DMS153 treated with DMSO at 0.1 percent for 48 hours (cell line): ENCODE data around the gene EIF2AK3.
A peak's percentile ranks its signal among the peaks of the same experiment; 100 is the strongest.
"Not testable (repeated sequence)": the region's sequence is repeated elsewhere in the genome, so short reads cannot be mapped to it uniquely, and the experiment has no call there.

Experiments used
- DNase-seq: peaks from one replicate; lab custom pipeline; 2025; ENCODE audit not compliant: unreplicated experiment; lab: John Stamatoyannopoulos, UW

EIF2AK3 gene

DNA sequence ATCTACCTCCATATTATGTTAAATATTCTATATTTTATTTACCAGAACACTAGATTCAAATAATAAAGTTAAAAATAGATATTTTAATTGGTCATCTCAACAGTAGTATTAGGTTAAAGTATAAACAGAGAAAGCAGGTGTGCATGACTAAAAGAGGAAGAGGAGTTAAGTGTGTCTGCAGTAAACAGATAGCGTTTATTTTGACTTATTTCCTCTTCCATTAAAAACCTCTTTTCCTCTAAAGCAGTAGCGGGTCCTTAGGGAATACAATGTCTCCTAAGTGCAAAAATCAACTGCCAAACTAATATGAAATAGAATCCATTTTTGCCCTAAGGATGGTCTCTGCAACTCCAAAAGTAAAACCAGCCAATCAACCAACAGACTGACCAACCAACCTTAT is 27.7 kb downstream of the EIF2AK3 start:
- DNase-seq: peak; percentile 3

DNA sequence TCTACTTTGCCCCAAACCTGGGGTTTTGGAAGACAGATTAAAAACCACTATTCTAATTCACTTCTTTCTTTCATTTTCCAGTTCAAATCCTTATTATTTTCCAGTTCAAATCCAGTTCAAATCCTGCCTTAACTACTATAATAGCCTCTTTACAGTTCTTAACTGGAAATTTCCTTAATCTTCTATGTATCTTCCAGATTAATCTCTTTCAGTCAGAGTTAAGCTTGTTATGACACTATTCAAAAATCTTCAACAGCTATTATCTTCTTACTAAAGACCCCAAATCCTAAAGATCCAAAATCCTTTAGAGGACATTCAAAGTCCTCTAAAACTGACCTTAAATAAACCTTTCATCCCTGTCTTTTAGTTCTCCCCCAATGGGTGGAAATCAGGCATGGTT is 30.1 kb downstream of the EIF2AK3 start:
- DNase-seq: no peak

DNA sequence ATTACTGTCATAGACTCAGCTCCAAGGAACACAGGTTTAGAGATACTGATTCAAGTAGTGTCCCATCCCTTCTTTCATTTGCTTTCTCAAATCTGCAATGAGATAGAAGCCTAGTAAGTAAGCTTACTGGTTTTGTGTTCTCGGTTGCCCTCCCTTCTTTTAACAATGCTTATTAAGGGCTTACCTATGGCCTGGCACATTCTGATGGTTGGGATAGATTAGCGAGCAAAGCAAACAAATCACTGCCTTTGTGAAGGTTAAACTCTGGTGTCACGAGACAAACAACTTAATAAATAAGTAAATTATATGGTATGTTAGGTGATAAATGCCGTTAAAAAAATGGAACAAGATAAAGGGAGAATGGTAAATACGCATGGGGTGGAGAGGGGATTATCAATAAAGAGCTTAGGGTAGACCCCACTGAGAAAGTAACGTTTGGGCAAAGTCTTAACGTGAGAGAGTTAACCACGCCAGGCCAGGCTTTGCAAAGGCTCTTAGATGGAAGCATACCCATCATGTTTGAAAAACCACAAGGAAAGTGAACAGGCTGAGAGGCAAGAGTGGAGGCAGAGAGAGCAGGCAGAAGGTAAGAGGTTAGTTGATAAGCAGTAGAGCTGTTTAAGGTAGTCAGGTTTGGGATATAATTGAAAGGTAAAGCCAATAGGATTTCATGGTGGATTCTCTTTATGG is 31.0 kb downstream of the EIF2AK3 start:
- no peak for DNase-seq

DNA sequence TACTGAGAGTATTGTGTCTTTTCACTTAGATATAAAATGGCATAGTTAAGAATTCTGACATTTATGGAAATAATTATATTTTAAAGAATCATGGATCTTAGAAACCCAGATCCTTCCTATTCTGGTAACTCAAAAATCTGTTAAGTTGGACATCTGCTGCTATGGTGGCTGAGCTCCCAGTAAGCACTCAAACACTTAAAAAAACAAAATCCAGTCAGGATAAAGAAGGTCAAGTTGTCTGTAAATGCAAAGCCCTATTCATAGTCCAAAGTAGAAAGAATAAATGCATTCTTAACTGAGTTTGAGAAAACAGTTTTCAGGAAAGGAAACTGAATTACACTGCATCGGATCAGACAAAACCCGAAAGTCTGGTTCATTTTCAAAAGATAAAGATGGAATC is 35.6 kb downstream of the EIF2AK3 start:
- DNase-seq: no peak

DNA sequence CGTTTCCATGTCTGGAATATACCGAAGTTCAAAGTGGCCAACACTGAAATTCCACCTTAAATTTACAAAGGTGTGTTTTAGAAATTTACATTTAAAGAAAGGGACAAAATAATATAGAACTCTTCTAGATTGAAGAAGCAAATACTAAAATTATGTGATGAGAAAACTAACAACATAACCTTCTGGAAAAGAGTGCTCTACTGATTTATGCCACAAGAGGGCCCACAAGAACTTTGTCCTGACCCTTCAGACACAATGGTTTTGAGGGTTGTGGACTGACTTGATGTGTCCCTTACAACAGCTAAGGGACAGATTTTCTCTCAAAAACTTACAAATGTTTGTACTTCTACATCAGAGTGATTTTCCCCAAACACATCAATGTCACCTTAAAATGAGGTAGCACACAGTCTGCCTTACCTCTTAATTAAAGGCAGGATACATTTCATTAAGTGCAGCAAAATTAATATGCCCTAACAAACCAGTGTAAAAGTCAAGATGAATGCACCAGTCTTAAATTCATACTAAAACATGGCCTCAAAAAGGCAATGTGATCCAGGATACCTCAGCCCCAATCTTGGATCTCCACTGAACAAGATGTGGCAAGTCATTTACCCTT is 36.2 kb downstream of the EIF2AK3 start:
- peak; percentile 42 for DNase-seq

DNA sequence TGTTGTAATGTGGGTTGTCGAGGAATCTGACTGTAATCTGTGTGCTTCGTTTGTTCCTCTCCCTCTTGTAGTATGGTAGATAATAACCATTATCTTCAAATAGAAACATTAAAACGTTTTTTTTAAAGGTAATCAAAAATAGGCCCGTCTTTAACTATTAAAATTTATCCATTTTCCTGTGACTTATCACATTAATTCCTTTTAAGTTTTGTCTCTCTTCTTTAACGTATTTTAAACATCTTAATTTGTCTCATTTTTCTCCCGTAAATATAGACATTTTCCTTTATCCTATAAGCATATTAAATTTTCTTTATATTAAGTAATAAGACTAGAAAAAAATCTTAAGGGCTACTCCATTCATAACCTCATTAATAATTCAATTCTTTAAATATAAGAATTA is 41.3 kb downstream of the EIF2AK3 start:
- DNase-seq: no peak

DNA sequence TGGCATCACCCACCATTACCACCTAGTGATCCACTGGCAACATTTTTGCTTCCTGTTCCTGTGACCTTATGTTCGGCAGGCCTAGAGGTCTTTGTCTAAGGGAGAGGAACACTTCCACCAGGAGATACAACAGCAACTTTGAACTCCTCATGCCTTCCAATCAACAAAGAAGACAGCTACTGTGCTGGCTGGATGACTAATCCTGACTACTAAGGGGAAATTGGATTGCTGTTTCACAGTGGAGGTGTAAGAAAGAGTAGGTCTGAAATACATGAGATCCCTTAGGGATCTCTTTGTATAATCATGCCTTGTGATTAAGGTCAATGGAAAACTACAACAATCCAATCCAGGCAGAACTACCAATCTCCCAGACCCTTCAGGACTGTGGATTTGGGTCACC is 45.2 kb downstream of the EIF2AK3 start:
- DNase-seq: no peak

DNA sequence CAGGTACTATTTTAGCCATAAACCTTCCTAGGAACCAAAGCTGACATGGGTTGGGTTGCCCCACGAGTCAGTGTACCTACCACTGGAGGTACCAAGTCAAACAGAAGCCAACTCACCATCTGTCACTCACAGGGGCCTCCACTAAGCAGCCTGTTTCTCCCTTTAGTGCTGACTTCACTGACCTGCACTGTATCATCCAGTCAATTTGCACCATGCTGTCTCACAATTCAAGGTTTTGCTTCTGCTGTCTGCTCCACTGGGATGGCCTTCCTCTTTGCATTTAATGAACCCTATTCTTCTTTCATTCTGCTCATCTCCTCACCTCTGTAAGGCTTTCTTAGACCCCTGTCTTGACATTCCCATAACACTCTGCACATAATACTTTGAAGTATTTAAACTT is 47.2 kb downstream of the EIF2AK3 start:
- no peak for DNase-seq

DNA sequence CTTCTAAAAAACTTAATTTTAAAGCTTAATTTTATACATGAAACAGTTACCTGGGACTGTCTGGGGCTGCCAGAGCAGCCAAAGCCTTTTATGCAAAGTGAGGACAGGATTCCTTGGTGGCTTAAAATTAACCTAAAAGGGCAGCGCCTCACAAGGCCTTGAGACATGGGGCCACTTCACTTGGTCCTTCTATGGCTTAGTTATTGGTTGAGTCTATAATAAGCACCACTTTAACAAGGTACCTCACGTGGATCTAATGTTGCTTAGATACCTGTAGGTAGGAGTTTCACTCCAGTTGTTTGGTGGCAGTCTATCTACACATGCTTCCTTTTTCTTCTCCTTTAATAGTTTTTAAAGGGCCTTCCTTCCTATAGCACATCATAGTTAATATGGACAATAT is 51.6 kb downstream of the EIF2AK3 start:
- no peak for DNase-seq

DNA sequence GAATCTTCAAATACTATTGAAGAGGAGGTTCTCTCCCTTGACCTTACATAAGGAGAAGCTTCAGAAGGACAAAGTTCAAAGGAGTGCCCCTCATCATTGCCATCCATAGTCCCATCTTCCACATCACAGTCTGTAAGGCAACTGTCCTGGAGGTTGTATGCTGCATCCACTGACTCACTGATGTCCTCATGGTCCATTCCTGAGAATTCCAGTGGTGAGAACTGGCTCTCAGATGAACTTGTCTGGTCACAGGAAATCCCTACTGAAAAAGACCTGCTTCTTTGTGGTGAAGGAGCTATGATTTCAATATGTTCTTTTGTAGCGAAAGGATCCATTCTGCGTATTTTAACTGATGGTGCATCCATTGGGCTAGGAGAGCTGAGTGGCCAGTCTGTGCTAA is 52.2 kb downstream of the EIF2AK3 start:
- no peak for DNase-seq

DNA sequence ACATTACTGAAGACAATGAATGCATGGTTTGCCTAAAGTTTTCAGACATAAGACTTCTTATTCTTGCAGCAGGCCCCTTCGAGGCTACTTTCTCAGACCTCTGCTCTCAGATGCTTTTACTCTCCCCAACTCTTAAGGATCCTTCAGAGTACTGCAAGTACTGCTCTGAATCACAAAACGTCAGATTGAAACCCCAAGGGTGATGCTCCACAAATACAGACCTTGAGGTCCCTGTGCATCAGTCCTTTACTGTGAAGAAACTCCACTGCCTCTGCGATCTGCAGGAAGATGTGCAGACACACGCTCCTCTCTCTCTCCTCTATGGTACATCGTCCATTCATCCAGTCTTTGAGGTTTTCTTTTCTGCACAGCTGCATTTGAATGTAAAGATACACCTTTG is 52.8 kb downstream of the EIF2AK3 start:
- DNase-seq: no peak

DNA sequence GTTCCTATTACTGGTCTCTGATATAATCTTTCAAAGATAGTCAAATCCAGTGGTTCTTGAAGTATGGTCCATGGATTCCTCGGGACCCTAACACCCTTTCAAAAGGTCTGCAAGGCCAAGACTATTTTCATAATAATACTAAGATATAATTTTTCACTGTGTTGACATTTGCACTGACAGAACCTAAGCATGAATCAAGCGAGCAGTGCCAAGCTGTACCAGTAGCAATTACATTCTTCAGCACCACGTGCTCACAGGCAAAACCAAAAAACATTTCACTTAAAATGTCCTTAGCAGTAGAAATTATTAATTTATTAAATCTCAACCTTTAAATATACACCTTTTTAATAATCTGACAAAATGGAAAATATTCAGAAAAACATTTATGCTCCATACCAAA is 59.1 kb downstream of the EIF2AK3 start:
- no peak for DNase-seq

DNA sequence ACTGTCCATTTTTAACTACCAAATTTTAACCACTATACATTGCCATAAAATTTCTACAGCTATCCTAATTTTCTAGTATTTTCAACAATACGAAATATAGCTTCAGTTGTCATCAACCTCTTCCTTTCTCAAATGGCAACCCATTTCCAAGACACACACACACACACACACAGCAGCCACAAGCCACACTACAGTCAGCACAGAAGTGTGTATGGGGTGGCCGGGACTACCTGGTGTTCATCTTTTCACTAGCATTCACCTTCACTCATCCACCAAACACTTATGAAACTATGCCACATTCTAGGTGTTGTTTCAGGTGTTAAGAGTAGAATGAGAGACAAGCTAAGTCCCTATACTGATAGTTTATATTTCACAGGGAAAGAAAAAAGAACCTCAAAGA is 62.9 kb downstream of the EIF2AK3 start:
- no peak for DNase-seq

DNA sequence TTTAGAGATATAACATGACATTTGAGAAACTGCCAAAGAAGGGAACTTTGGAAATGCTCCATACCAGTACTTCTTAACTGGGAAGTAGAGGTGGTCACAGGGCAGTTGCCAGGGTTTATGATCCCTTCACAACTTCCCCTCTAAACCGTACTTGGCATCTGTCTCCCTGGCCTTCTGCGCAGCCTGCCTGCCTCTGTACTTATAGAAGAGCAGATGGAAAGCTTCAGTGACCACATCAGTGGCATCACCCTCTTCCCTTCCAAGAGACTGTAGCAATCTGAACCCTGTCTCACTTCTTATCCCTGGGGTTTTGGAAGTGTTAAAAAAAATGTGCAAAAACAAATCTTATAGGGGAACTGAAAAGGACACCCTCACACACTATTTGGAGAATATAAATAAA is 64.1 kb downstream of the EIF2AK3 start:
- no peak for DNase-seq

DNA sequence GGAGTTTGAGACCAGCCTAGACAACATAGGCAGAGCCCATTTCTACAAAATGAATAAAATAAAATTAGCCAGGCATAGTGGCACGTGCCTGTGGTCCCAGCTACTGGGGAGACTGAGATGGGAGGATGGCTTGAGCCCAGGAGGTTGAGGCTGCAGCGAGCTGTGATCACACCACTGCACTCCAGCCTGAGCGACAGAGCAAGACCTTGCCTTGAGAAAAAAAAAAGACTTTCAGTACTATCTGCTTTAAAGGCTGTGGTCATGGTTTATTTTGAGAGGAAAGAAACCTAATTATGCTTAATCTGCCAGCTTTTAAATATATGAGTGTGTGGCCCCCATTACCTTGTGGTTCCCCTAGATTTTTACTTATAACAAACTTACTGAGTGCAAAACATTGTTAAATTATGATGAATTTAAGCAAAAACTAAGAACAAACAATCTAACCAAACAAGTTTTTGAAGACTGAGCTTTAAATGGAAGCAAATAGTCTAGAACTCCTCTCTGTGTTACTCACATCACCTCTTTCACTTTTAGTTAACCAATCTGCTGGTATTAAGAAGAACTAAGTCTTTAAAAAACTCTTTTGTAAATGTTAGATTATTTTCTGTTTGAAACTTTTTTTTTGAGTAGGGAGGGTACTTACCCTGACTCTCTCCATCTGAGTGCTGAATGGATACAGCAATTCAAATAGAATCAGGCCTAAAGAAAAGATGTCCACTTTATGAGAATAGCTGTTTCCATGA is 65.4 kb downstream of the EIF2AK3 start:
- no peak for DNase-seq

DNA sequence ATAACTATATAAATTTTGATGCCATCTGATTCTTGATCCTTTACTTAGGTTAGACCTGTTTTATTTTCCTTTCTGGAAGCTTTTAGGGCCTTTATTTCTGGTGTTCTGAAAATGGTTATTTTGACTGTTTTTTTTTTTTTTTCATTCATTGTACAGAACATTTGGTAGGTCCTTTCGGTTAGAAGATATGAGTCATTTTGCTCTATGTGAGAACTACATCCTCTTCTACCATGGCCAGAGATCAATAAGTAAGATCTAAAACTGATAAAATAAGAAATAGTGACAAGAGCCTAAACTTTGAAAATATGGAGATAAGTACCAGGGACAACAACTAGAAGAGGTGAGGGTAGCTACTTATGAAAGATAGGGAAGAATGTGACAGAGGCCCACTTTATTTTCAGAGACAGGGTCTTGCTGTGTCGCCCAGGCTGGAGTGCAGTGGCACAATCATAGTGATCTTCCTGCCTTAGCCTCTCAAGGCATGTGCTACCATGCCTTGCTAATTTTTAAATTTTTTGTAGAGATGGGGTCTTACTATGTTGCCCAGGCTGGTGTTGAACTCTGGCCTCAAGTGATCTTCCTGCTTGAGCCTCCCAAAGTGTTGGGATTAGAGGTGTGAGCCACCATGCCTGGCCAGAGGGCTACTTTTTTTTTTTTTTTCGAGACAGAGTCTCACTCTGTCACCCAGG is 66.5 kb downstream of the EIF2AK3 start:
- DNase-seq: no peak

DNA sequence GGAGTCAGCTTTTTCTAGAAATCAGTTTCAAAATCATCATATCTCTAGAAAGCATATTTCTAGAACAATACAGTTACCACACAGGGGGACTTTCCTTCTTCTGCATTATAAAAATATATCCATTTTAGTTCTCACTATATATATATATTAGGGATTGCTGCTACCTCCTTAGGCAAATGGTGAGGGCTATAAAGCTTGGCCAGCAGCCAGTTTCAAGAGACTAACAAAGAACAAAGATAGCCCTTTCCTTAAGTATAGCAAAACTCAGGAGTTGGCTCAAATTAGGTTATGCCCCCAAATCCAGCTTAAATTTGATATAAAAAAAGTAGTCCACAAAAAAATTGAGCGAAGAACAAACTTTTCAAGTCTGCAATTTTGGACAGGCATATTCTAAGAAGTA is 70.0 kb downstream of the EIF2AK3 start:
- DNase-seq: no peak

DNA sequence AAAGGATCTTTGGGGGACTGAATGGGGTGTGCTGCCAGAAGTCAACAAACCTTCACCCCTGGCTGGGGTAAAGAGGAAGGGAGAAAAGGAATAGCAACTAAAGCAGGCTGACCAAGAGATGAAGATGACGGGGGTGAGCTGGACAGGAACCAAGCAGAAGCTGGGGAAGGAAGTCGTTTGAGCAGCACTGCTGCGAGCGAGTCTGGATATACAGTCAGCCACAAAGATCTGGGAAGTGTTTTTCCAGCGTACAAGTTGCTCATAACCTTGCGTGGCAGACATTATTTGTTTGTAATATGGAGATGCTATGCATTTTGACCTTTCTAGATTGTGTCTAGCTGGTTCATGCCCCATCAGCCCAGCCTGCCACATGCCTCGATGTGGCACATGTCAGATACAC is 71.2 kb downstream of the EIF2AK3 start:
- no peak for DNase-seq

DNA sequence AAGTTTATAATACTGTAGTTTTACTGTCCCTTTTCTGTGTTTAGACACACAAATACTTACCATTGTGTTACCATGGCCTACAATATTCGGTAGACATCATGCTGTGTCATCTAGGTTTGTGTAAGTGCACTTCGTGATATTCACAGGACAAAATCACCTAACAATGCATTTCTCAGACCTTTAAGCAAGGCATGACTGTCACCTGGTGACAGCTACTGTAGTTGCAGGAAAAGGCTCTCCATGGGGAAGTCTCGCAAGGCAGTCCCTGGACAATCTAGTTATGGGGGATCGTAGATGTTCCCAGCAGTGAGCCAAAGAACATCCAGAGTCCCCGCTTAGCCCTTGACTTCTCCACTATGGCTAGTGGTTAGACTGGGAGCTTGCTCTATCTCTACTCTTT is 73.1 kb downstream of the EIF2AK3 start:
- no peak for DNase-seq

DNA sequence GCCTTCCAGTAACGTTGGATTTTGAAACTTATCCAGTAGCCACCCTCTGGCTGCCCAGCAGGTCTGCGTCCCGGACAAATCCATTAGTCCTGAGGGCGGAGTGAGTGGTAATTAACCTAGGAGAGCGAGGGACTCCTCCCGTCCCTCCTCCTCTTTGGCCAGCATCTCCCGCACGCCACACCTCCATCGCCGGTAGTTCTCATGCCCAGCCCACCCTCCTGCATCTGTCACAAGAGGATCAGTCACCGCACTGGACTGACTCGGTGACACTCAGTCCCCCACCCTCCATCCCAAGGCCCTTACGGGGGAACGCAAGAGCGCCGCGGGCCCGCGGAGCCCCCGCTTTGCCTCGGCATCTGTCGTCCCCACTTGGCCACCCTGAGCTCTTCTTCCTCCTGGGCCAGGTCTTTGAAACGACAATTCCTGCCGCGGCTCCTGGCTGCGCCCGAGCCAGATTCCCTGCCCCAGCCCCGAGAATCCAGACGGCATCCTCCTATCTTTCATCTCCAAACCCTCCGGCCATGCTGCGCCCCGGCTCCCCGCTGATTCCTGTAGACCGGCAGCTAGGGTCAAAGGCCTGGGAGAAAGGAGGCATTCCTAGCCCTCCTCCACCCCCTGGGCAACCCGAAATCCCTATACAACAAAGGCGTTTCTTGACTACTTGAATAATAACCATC is 77.5 kb downstream of the EIF2AK3 start:
- DNase-seq: no peak

DNA sequence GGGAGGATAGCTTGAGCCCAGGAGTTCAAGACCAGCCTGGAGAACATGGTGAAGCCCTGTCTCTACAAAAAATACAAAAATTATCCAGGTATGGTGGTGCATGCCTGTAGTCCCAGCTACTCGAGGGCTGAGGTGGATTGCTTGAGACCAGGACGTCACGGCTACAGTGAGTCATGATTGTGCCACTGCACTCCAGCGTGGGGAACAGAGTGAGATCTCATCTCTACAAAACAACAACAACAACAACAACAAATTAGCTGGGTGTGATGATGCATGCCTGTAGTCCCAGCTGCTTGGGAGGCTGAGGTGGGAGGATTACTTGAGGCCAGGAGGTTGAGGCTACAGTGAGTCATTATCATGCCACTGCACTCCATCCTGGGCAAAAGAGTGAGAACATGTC is 81.0 kb downstream of the EIF2AK3 start:
- DNase-seq: not testable (repeated sequence)
